GM21515 (cell line): ENCODE data around the gene HABP2.

Experiments
- ATAC-seq: cut with Tn5 transposase; IDR thresholded peaks from one replicate; pipeline ENCODE4 v1.9.1; 2021; ENCODE audit not compliant: unreplicated experiment

HABP2 gene

DNA sequence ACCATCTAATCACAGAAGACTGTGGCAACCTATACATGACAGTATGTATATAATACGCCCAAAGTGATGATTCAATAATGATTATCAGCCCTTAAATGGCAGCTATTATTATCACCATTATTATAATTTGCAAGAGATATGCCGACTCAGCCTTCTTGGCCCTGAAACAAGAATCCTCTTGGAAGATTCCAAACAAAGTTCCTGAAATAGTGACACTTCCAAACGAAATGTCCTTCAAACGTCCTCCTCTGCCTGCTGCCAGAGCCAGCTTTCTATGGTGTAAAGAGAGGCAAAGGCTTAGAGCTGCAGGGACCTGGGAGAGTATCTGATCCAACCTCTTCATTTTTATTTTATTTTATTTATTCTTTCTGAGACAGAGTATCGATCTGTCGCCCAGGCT lies 75.0 kb downstream of the HABP2 start:
- ATAC-seq, result no peak

DNA sequence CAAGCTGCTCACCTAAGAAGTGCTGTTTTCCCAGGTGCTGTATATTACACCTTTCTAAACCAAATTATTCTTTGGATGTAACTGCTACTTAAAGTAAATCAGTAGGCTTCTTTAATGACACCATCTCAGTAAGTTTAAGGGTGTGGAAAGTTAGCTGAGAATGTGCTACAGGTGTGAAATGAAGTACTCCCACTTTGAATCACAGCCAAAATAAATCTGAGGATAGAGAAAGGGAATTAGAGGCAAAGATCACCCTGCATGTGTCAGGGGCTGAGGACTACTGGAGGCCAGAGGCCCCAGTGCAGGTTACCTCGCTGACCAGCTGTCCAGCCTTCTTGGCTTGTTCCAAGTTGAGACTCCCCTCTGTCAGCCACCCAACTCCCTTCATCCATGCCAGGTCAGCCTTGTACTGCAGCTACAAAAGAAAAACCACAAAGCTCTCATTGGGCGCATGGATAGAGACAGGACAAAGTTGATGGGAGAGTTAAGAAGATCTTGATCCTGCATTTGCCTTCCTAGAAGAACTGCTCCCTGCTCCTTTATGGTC lies 75.8 kb downstream of the HABP2 start:
- ATAC-seq, result no peak

DNA sequence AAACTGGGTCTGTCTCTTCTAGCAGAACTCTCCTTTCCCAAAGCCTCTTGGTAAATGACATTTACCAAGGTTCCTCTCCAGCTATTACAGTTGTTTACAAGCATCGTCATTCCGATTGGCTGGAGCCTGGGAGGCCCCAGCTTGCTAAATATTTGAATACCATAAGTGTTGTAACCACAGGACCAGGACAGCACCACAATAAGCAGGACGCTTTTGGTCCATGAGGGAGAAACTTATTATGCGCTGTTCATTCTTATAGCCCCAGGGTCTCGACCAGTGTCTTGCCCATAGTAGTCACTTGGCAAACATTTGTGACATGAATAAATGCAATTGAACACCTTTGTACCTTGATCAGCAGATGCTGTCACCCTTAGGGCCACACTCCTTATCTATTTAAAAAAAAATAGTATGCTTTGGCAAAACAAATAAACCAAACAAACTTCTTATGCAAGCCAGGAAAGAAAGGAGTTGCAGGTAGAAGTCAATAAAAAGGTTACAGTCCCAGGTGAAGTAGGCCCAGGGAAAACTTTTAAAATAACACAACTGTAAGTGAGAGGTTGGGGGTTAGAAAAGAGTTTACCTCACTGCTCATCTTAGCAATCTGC lies 78.2 kb downstream of the HABP2 start:
- ATAC-seq, result no peak

DNA sequence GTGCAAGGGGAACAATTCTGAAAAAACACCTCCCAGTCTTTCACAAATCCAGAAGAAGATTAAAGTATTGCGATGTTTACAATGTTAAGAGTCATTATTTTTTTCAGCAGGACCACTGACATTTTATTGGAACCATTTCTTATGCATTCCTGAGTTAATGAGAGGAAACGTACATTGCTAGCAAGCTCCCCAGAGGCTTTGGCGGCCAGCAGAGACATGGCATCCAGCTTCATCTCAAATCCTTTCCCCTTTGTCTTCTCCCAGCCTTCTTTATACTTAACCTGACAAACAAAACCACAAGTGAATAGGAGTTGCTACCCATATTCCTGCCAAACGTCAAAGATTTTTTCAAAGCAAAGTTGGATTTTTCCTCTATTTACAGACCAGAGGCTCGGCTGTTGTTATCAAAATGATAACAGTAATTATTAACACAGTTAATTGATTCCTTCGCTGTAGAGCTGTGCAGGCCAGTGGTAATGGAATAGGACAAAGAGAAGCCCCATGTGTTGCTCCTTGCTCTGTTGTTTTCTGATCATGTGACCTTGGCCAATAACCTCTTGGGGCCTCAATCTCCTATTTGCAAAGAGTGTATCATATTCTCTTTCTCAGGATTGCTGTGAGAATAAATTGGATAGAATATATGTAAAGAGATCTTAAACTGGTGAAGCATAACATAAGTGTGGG lies 79.0 kb downstream of the HABP2 start:
- ATAC-seq, result no peak
